HCT116 (cell line): ENCODE results near the gene AHI1. TPM values are rescaled to one million over a fixed set of nuclear protein-coding genes. Genes with fewer than 3 reads are reported as not detected.

Experiments used
- ATAC-seq: fragments of 200-7000 bp; cut with Tn5 transposase; 2 replicates; pipeline ENCODE4 v1.9.1; 2020; ENCODE audit warnings: mild to moderate bottlenecking, moderate library complexity
- BruUV-seq: library from RNA; stranded (reverse); fragments of 400-500 nt; replicated peaks from 2 replicates; lab custom pipeline; 2021; lab: Mats Ljungman, UMichigan
- CTCF ChIA-PET: fragments of 300-600 bp; sonication (Branson Sonifier 250); formaldehyde crosslinking; loops from one replicate; lab custom pipeline; 2021; ENCODE audit warnings: antibody characterized with exemption; lab: Charles Lee
- POLR2A ChIA-PET: fragments of 300-600, 350-600 bp; sonication (Branson Sonifier 250); formaldehyde crosslinking; loops from one replicate; lab custom pipeline; 2021; ENCODE audit warnings: antibody characterized with exemption; lab: Charles Lee
- RAD21 ChIA-PET, 2 experiments: fragments of 300-600 bp; sonication (Branson Sonifier 250); formaldehyde crosslinking; loops; one replicate each; lab custom pipeline; 2023; ENCODE audit warnings: low total read pairs in 2 of 2; ENCODE audit not compliant: uncharacterized antibody in 2 of 2, unreplicated experiment in 2 of 2, low non-redundant PET in 1 of 2; lab: Charles Lee
- DNase-seq: peaks from one replicate; pipeline ENCODE4 v3.0.0-alpha.2; 2010; ENCODE audit warnings: low read depth, low spot score
- H2AFZ ChIP-seq: fragments of 200-600 bp; shearing (Covaris generic), sonication (generic); 2 replicates; pipeline ENCODE4 v1.6.1; 2017; ENCODE audit warnings: low read depth, mixed run types, mixed read lengths, antibody characterized with exemption, low read length; ENCODE audit not compliant: poor library complexity, severe bottlenecking
- H3K27ac ChIP-seq: 2 replicates; pipeline ENCODE4 v1.5.1; 2012; ENCODE audit warnings: low read depth, low read length
- H3K27me3 ChIP-seq: fragments of 200-600 bp; sonication (generic); 2 replicates; pipeline ENCODE4 v1.6.1; 2016; ENCODE audit warnings: mixed run types, low read length, mixed read lengths; ENCODE audit not compliant: insufficient read depth
- H3K36me3 ChIP-seq, 2 experiments: fragments of 200-500 bp in 1 of 2; fragments of 200-600 bp in 1 of 2; sonication (Bioruptor generic) in 1 of 2; sonication (generic) in 1 of 2; 2 replicates each; pipeline versions ENCODE4 v1.5.1 to v1.6.1; 2014 to 2016; ENCODE audit warnings: low read length in 2 of 2, inconsistent platforms in 1 of 2, mixed read lengths in 1 of 2, mixed run types in 1 of 2; ENCODE audit not compliant: insufficient read depth in 2 of 2, control insufficient read depth in 1 of 2
- H3K4me1 ChIP-seq, 2 experiments: fragments of 200-600 bp in 1 of 2; sonication (generic) in 1 of 2; 2 replicates each; pipeline versions ENCODE4 v1.5.1 to v1.6.1; 2012 to 2017; ENCODE audit warnings: low read length in 2 of 2, inconsistent platforms in 1 of 2, mild to moderate bottlenecking in 1 of 2, mixed read lengths in 1 of 2, mixed run types in 1 of 2, moderate library complexity in 1 of 2; ENCODE audit not compliant: insufficient read depth in 2 of 2, control insufficient read depth in 1 of 2
- H3K4me2 ChIP-seq: fragments of 200-600 bp; sonication (generic); 2 replicates; pipeline ENCODE4 v1.6.1; 2017; ENCODE audit warnings: mixed run types, low read length, mixed read lengths
- H3K4me3 ChIP-seq, 2 experiments: fragments of 200-600 bp in 1 of 2; sonication (generic) in 1 of 2; replicated peaks in 1 of 2; 2 replicates each; pipeline ENCODE4 v1.5.1; 2011 to 2016; ENCODE audit warnings: low read length in 2 of 2, control low read depth in 1 of 2, low read depth in 1 of 2, mild to moderate bottlenecking in 1 of 2, mixed read lengths in 1 of 2, mixed run types in 1 of 2
- H3K79me2 ChIP-seq: fragments of 200-600 bp; sonication (generic); 2 replicates; pipeline ENCODE4 v1.6.1; 2017; ENCODE audit warnings: mild to moderate bottlenecking, mixed run types, low read length, moderate library complexity, mixed read lengths; ENCODE audit not compliant: insufficient read depth
- H3K9ac ChIP-seq: fragments of 200-600 bp; sonication (generic); 2 replicates; pipeline ENCODE4 v1.6.1; 2016; ENCODE audit warnings: low read length, mixed read lengths
- H3K9me2 ChIP-seq: fragments of 200-600 bp; sonication (generic), shearing (Covaris generic); 2 replicates; pipeline ENCODE4 v1.6.1; 2017; ENCODE audit warnings: mixed run types, mild to moderate bottlenecking, moderate library complexity; ENCODE audit not compliant: insufficient read depth
- H3K9me3 ChIP-seq, 2 experiments: fragments of 200-500 bp in 1 of 2; fragments of 200-600 bp in 1 of 2; sonication (Bioruptor generic) in 1 of 2; sonication (generic) in 1 of 2; 2 replicates each; pipeline ENCODE4 v1.6.1; 2014 to 2017; ENCODE audit warnings: low read length in 2 of 2, mixed read lengths in 2 of 2, inconsistent platforms in 1 of 2, low read depth in 1 of 2, mild to moderate bottlenecking in 1 of 2, mixed run types in 1 of 2, moderate library complexity in 1 of 2; ENCODE audit not compliant: control insufficient read depth in 1 of 2, insufficient read depth in 1 of 2
- H4K20me1 ChIP-seq: fragments of 200-600 bp; sonication (generic), shearing (Covaris generic); 2 replicates; pipeline ENCODE4 v1.6.1; 2017; ENCODE audit warnings: mixed run types, mild to moderate bottlenecking, moderate library complexity; ENCODE audit not compliant: insufficient read depth
- CTCF ChIP-seq, 3 experiments: fragments of 200-600 bp in 1 of 3; sonication (generic) in 1 of 3; IDR thresholded peaks in 2 of 3; conservative IDR thresholded peaks in 1 of 3; 2 replicates each; pipeline ENCODE4 v1.5.1; 2012 to 2017; ENCODE audit warnings: low read depth in 2 of 3, low read length in 2 of 3, antibody characterized with exemption in 1 of 3, borderline replicate concordance in 1 of 3, control low read depth in 1 of 3, mild to moderate bottlenecking in 1 of 3, mixed read lengths in 1 of 3, mixed run types in 1 of 3, moderate library complexity in 1 of 3; ENCODE audit not compliant: insufficient read depth in 1 of 3
- EZH2phosphoT487 ChIP-seq: fragments of 200-600 bp; IDR thresholded peaks from 2 replicates; pipeline ENCODE4 v1.6.1; 2018; ENCODE audit warnings: antibody characterized with exemption, borderline replicate concordance
- ZFX ChIP-seq: fragments of 450-650 bp; IDR thresholded peaks from 2 replicates; pipeline ENCODE4 v1.6.1; 2017
- intact Hi-C: fragments of 100-400 bp; cut with micrococcal nuclease; formaldehyde crosslinking; loops from 2 replicates; pipeline ENCODE4 v1.10.0; 2022
- total RNA-seq: library from RNA; stranded (reverse); gene quantifications from one replicate; pipeline ENCODE4 v1.2.1, GENCODE V29; 2021; ENCODE audit not compliant: unreplicated experiment

The AHI1 gene
- total RNA-seq, 1 experiment from 2014 or later, result 29.6 TPM

GRCh38 chr6:135440087-135440792 lies 57.3 kb downstream of the AHI1 start (continued):
- TF ChIP-seq CTCF (IDR thresholded peaks at IDR 0.05 in 2 of 3, conservative IDR thresholded peaks at IDR 0.05 in 1 of 3; ENCODE audit: borderline replicate concordance in 1 of 3, insufficient read depth in 1 of 3, low read depth in 2 of 3, low read length in 2 of 3), result no peak

- H3K4me1 ChIP-seq, result no peaks in the 10 kb centered on the region
- H3K9me3 ChIP-seq, result no peaks in the 10 kb centered on the region
- DNase-seq (no peak), ATAC-seq (no peak)
- H3K36me3 ChIP-seq, result peaks cover 3 to 7% of the 10 kb centered on the region in 2 experiments; a peak in 2 of 4 replicates
- no peak overlapping the region for H3K4me2 ChIP-seq
- H3K9me2 ChIP-seq, result no peaks in the 10 kb centered on the region
- no TSS peak for BruUV-seq
- no peak for TF ChIP-seq EZH2phosphoT487
- no peak for TF ChIP-seq ZFX
- no peaks in the 10 kb centered on the region for H4K20me1 ChIP-seq
- no peak overlapping the region for H3K27ac ChIP-seq
- no peaks in the 10 kb centered on the region for H3K79me2 ChIP-seq
- no peaks in the 10 kb centered on the region for H3K27me3 ChIP-seq
- H2AFZ ChIP-seq, result no peak overlapping the region
- H3K4me3 ChIP-seq, result no peak overlapping the region
- CTCF ChIA-PET, result interaction anchor here (1.1 kb wide), 1 partner anchor 295 kb away, joined by 3 read pairs; no protein-coding TSS in a partner anchor
- intact Hi-C loops, result loop anchor here (5.0 kb wide), 1 partner anchor 1282 kb away; no protein-coding TSS in a partner anchor
- POLR2A ChIA-PET, result no interaction called here
- no peak overlapping the region for H3K9ac ChIP-seq
- RAD21 ChIA-PET, result no interaction called here
These were observed 58.0 kb downstream of the AHI1 start for GRCh38 chr6:135439549-135439948.
